ENCODE measurements around the gene MTG2. TPM values are rescaled to one million over a fixed set of nuclear protein-coding genes. Genes with fewer than 3 reads are reported as not detected.

MTG2 gene
- total RNA-seq, 1 donor from 2014 or later: 26.6 TPM

DNA sequence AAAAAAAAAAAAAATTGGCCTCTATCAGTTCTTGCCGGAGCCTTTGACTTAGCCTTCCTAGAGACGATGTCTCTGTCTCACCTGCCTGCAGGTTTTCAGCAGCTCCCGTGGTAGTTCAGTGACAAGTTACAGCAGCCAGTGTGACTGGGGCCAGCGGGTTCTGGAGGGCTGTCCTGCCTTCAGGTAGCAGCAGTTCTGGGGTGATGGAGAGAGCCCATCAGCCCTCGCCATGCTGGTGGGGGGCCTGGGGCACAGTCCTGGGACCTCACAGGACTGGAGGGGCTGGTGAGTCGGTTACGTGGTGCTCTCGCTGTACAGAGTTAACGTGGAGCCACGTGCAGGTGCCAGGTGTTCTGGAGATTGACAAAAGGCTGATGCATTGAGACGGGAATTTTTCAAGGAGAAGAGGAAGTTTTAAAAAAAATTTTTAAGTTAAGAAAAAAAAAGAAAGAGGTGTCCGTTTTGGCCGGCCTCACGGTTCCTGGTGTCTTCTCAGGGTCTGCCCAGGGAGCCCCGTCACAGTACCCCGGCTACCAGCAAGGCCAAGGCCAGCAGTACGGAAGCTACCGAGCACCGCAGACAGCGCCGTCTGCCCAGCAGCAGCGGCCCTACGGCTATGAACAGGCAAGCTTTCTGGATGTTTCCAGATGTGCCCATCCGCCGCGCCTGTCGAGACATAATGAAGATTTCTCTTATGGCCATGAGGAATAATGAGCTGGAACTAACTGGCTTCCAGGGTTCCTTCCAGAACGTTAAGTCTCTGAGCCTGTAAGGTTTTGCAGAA, 8.6 kb upstream of the MTG2 start:
- intact Hi-C loops (cut with DNase I): no loop called here
- DNase-seq (ENCODE audit: low spot score): no peak

DNA sequence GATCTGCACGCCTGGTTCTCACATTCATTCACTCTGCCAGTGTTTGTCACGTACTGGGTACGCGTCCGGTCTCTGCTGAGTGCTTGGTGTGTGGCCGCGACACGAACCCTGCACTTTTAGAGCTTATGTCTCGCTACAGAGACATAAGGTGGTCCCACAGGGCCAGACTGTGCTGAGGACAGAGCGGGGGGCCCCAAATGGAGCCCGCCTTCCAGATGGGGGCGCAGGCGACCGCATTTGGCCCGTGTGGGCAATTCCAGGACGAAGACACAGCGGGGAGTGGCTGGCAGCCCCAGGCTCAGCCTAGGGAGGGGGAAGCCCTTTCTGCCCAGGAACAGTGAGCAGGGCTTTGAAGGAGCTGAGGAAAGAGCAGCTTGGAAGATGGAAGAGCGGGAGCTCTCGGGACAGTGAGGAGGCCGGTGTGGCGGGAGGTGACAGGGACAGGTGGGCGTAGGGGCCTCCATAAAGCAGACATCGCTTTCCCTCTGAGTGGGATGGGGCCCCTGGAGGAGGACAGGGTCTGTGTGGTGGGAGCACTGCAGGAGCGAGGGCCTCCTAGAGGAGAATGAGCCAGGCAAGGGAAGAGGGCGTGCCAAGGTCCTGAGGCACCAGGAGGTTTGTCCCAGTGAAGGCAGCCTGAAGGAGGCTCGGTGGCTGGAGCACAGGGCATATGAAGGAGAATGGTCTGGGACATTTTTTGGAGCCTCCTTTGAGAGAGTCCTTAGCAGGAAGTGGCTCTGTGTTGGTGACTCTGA, 7.8 kb upstream of the MTG2 start:
- intact Hi-C loops (cut with DNase I): no loop called here
- no peak for DNase-seq (ENCODE audit: low spot score)

DNA sequence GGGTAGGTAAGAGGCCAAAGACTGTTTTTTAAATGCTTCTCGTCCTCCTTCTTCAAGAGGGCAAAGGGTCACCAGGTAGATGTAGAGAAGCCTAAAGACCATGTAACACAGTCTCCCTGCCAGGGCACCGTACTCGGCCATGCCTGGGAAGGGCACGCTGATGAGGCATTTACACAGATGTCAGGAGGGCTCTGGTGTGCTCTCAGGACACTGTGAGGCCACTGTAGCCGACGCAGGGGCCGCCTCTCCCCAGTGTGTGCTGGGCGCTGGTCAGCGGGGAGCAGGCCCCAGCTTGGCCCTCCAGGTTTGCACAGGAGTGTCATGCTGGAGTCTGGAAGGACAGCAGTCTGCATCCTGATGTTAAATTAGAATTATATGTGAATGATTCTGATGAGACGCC, 7.1 kb upstream of the MTG2 start:
- intact Hi-C loops (cut with DNase I): no loop called here
- DNase-seq (ENCODE audit: low spot score): no peak

DNA sequence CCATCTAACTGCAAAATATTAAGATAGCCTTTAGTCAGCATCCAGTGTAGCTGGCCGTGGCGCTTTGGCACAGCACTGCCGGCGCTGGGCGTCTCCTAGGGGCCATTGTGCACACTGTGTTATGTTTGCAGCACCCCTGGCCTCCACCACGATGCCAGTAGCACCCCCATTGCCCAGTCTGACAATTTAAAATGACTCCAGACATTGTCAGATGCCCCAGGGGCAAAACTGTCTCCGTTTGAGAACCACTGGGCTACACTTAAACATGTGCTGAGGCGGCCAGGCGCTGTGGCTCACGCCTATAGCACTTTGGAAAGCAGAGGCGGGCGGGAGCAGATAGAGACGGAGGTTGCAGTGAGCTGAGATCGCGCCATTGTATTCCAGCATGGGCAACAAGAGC, 6.0 kb upstream of the MTG2 start:
- DNase-seq (ENCODE audit: low spot score): no peak
- intact Hi-C loops (cut with DNase I): no loop called here

DNA sequence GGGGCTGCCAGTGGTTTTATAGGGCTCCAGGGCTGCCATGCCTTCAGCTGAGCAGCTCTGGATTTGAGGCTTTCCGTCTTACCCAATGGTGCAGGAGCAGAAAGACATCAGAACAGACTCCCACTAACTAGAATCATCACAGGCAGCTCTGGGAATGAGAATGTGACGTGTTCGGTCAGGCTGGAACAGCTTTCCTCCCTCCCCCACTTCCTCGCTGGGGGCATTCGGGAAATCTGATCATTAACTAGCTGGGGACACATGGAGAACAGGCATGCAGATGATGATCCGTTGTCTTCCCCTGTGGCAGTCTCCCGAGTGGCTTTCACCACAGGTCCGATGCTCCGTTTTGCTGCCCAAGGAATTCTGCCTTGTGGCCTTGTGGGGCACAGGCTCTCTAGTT, 5.5 kb upstream of the MTG2 start:
- DNase-seq (ENCODE audit: low spot score): no peak
- intact Hi-C loops (cut with DNase I): no loop called here

DNA sequence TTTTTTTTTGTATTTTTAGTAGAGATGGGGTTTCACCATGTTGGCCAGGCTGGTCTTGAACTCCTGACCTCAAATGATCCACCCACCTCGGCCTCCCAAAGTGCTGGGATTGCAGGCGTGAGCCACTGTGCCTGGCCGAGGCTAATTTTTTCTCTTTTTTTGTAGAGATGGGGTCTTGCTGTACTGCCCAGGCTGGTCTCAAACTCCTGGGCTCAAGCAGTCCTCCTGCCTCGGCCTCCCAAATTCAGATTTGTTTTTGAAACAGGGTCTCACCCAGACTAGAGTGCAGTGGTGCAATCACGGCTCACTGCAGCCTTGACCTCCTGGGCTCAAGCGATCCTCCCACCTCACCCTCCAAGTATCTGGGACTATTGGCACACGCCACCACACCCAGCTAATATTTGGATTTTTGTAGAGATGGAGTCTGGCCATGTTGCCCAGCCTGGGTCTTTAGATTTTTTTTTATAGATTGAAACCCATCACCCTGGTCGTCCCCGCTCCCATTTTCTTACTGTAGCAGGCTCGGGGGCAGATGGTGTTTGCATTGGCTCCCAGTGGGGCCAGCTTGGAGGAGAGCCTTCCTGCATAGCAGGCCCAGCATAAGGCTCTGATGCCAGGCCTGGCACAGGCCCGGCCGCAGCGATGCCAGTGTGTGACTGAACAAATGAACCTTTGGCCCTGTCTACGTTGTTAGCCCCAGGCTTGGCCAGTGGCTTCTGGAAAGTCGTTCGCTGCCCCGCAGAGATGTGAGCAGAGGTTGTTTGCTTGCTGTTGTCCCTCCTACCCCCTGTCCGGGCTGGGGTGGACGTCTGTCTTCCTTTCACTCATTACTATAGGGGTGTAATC, 4.3 kb upstream of the MTG2 start:
- intact Hi-C loops (cut with DNase I): no loop called here
- DNase-seq (ENCODE audit: low spot score): no peak

DNA sequence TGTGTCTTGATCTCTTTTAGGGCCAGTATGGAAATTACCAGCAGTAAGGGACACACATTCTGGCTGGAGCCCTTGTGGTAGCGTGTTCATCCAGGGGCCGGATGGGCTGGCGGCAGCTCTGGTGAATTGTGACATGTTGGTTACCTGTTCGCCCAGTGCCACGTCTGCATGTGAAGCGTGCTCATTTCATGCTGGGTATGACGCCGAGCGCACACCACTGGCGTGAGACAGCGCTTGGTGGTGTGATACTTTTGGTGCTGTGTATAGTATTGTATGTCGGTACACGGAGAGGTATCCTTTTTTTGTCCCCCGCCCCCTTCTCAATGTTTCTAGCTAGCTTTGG, 3.7 kb upstream of the MTG2 start:
- intact Hi-C loops (cut with DNase I): no loop called here

DNA sequence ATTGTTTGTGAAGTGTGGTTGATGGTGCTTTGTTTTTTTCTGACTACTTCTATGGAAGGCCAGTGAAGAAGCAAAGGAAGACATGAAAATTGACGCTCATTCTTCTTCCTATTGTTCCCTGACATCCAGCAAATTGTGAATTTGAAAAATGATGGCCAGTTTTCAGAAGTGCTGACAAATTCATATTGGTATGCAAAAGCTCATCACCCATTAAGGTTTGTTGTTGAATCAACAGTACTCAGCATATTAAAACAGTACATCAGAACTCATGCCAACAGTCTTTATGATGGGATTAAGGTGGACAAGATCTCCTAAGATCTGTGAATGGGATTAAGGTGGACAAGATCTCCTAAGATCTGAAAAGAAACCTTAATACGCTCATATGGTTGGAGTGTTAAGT, 1.0 kb upstream of the MTG2 start:
- intact Hi-C loops (cut with DNase I): loop anchor here (2.0 to 5.0 kb wide), 2 partner anchors 57 to 205 kb away; partner anchors contain the start of genes OSBPL2 and RPS21
- DNase-seq (ENCODE audit: low spot score): no peak

More for the DNA sequence above, 3.7 kb upstream of the MTG2 start:
- no peak for DNase-seq (ENCODE audit: low spot score)

DNA sequence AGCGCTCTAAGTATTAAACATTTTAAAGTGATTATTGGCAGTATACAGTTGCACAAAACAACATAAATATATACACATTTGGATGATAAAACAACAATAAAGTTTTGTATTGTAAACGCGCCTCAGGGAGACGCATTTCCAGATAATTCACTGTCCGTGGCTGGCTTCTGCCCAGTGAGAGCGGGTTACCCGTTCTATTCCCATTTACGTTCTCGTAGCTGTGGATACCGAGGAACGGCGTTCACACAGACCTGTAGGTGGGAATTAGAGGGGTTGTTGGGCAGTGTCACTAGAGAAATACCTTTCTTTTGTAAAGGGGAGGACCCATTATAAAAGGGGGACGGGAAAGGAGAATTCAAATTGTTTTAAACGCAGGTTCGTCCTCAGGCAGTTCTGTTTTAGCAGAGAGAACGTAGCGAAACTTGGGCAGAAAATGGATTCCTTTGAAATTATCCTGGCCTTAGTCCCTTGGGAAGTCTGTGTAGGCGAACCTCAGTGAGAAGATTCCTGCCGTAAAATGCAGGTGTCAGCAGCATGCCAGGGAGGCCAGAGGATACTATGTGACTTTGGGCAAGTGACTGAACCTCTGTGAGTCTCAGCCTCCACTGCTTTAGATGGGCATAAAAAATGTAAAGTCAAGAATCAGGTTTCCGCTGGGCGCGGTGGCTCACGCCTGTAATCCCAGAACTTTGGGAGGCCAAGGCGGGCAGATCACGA, 756 bp downstream of the MTG2 start:
- intact Hi-C loops (cut with DNase I): loop anchor here (2.0 to 5.0 kb wide), 2 partner anchors 55 to 204 kb away; partner anchors contain the start of genes OSBPL2 and RPS21
- DNase-seq (ENCODE audit: low spot score): no peak

DNA sequence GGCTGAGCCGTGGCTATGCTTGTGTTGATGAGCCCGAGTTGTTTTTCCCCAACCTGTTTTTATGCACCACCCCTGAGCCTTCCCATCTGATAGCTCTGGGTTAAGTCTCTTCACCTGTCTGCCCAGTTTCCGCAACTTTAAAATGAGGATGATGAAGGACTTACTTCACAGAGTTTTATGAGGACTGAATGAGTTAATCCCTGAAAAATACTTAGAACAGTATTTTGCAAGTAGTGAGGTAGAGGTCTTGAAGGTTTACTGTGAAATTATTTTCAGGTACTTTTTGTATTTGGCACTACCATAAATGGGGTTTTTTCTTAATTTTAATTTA, 3.2 kb downstream of the MTG2 start:
- DNase-seq (ENCODE audit: low spot score): no peak
- intact Hi-C loops (cut with DNase I): no loop called here

DNA sequence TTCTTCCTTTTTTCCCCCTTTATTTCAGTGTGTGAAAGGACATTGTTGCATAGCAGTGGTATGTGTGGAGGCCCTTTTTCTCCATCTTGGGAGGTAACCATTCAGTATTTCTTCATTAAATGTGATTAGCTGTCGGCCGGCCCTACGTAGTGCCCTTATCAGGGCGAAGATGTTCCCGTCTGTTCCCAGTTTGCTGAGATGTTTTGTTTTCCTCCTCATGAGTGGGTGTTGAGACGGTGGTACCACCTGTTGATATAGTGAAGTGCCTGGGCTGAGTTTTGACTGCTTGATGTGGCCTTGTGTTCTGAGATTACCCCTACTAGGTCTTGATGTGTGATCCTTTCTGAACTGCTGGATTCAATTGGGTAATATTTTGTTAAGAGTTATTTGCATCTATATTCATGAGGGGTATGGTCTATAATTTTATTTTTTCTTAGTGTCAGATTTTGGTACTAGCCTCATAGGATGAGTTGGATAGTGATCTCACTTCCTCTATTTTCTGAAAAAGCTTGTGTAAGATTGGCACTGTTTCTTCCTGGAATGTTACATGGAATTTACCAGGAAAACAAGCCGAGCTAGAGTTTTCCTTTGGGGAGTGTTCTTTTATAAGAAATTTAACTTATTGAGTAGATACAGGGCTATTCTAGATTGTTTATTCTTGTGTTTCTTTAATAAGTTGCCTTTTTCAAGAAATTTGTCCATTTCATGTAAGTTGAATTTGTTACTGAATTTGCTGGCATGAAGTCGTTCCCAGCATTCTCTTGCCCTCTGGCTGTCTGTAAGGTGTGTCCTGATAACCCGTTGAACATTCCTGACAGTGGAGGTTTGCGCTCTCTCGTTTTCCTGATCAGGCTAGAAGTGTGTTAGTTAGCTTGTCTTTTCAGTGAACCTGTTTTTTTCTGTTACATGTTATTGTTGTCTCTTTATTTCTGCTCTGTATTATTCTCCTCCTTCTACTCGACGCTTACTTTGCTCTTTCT, 4.3 kb downstream of the MTG2 start:
- DNase-seq (ENCODE audit: low spot score): no peak
- intact Hi-C loops (cut with DNase I): no loop called here

DNA sequence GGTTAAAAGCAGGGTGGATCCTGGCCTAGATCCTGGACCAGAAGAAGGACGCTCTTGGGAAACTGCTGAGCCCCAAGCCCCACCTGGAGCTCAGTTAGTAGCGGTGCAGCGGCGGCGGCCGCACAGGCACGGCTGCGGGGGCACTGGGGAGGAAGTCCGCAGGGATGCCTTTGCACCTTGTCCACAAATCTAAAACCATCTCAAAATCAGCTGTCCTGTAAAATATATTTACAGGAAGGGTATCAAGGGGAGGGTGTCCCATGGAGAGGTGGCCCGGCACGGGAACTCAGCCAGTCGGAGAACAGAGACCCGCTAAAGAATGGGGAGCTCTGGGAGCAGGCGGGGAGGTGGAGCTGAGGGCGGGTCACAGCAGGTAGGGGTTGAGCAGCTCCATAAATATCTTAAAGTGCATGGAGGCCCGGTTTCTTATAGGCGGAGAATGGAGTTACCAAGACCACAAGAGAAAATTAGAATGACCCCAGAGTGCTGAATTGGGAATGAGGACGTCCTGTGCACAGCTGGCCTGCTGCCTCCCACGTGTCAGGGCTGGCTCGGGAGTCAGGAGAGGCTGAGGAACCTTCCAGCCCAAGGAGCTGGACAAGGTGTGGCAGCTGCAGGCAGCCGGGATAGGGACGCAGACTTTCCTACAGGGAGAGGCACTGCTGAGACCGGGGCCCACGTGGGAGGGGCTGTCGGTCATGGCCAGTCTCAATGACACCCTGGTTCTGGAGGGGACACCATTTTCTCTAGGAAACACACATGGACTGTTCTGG, 8.0 kb downstream of the MTG2 start:
- no peak for DNase-seq (ENCODE audit: low spot score)
- intact Hi-C loops (cut with DNase I): no loop called here

DNA sequence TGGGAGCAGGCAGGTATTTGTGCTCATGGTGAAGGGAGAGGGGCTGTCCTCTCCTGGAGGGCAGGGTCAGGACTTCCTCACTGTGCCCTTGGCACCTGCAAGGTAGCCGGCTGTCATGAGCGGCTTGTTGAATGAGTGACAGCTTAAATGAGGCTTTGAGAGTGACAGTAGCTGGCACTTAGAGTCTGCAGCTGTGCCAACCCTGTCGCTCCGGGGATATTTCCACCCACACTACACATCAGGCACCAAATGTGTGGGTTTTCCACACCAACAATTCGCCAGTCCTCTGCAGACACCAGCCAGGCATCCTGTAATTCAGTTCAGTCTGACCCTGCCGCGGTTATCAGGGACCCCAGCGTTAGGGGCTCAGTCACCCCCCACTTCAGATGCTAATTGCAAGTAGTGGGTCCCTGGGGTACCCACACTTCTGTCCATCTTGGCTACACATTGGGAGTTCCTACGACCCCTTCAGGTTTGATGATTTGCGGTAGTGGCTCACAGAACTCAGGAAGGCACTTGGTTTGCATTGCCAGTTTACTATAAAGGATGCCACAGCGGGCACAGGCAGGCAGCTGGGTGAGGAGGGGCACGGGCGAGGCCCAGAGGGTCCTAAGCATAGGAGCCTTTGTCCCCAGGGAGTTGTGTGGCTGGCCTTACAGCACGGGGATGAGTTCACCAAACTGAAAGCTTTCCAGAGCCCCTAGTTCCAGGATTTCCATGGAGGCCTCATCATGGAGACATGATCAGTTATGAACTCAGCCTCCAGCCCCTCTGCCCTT, 9.1 kb downstream of the MTG2 start:
- DNase-seq (ENCODE audit: low spot score): no peak
- intact Hi-C loops (cut with DNase I): no loop called here

DNA sequence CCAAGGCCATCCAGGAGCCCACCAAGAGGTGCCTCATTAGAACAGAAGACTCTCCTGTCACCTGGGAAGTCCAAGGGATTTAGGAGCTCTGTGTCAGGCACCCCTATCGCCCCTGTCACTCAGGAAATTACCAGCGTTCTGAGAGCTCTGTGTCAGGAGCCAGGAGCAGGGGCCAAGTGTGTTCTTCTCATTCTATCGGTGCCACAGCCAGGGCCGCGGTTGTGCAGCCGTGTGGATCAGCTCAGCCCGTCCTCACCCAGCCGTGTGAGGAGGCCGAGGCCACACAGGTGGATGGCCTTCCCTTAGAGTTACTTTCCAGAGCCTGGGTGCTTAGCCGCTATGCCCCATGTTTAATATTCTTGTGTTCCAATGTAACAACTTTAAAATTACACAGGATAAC, 9.8 kb downstream of the MTG2 start:
- intact Hi-C loops (cut with DNase I): no loop called here
- DNase-seq (ENCODE audit: low spot score): no peak

DNA sequence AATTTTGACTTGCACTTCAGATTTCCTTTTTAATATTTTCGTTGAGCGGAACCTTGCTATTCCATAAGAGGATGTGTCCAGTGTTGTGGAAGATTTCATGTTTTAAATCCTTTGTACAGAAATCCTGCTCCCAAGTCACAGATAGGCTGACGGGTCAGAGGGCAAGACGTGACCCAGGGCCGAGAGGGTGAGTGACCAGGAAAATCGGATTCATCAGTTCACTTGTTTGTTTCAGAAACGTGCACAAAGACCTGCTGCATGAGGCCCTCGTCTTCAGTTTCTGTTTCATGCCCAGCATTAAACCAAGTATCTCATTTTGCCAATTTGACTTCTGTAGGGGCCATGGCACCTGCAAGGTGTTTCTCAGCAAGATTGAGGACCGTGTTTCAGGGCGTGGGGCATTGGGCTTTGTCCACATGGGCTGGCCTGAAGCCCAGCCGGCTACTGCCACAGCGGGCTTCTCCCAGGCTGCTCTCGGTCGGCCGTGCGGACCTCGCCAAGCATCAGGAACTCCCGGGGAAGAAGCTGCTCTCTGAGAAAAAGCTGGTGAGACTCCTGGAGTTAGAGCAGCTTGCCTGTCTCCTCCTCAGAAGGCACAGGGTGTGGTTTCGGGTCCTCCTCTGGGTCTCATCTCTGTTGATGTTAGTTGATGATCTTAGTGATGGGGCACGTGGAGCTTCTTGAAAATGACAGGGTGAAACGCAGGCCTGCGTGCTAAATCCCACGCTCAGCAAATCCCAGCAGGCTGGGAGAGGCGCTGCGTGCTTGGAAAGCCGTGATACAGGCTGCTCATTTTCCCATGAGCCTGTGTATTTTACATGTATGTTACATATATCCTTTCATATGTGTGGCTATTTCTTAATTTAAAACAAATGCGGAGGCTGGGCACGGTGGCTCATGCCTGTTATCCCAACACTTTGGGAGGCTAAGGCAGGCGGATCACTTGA, 10.5 kb downstream of the MTG2 start:
- intact Hi-C loops (cut with DNase I): no loop called here
- no peak for DNase-seq (ENCODE audit: low spot score)

DNA sequence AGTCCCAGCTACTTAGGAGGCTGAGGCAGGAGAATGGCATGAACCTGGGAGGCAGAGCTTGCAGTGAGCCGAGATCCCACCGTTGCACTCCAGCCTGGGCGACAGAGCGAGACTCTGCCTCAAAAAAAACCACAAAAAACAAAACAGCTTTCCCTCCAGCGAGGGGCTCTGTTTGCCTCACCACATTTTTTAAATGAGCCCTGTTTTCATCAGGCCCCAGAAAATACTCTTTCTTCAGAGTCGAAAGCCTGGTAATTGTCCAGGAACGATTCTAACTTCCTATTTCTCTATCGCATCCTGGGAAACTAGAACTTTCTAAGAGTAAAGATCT, 12.2 kb downstream of the MTG2 start:
- intact Hi-C loops (cut with DNase I): no loop called here

More for the DNA sequence above, 12.2 kb downstream of the MTG2 start:
- DNase-seq (ENCODE audit: low spot score): no peak
